ENCODE data around the gene CPXM2. TPM values are rescaled to one million over a fixed set of nuclear protein-coding genes. Genes with fewer than 3 reads are reported as not detected.

The CPXM2 gene
- total RNA-seq, 3 donors from 2014 or later (not counting 1 experiment from before 2014, with no cell fraction given) = not detected

DNA sequence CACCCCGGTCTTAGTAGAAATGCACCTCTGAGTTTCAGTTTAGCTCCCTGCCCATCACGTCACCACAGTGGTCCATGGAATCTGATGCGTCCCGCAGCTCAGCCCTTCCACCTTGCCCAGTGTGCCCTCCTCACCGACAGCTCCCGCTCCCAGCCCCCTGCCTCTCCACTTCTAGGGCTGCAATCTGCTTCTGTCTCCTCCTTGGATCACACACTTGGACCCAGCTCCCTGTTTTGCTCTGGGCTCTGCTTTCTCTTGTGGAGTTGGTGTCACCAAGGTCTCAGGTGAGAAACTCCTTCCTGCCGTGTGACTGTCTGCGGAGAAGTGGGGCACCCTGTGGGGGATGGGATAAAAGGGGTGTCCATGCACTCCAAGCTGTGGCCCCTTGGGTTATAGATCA lies 187.5 kb downstream of the CPXM2 start:
- peaks cover 14 to 27% of the 10 kb centered on the region in 2 donors for H3K27me3 Mint-ChIP-seq (ENCODE audit: low read depth in 2 of 2)
- intact Hi-C loops (cut with micrococcal nuclease) = no loop called here
- no peaks in the 10 kb centered on the region for H3K4me1 Mint-ChIP-seq
- no peak overlapping the region for H3K27ac ChIP-seq (ENCODE audit: low read length)
- TF ChIP-seq, protein P1, sequence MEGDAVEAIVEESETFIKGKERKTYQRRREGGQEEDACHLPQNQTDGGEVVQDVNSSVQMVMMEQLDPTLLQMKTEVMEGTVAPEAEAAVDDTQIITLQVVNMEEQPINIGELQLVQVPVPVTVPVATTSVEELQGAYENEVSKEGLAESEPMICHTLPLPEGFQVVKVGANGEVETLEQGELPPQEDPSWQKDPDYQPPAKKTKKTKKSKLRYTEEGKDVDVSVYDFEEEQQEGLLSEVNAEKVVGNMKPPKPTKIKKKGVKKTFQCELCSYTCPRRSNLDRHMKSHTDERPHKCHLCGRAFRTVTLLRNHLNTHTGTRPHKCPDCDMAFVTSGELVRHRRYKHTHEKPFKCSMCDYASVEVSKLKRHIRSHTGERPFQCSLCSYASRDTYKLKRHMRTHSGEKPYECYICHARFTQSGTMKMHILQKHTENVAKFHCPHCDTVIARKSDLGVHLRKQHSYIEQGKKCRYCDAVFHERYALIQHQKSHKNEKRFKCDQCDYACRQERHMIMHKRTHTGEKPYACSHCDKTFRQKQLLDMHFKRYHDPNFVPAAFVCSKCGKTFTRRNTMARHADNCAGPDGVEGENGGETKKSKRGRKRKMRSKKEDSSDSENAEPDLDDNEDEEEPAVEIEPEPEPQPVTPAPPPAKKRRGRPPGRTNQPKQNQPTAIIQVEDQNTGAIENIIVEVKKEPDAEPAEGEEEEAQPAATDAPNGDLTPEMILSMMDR (IDR thresholded peaks at IDR 0.05) = no peak
- 86% methylated on average over 8 of the region's 8 CpGs for WGBS (ENCODE audit: insufficient coverage)
- H3K4me3 Mint-ChIP-seq = no peak overlapping the region
- H3K4me1 ChIP-seq (ENCODE audit: control insufficient read depth, insufficient read depth, low read length) = no peaks in the 10 kb centered on the region
- H3K27me3 ChIP-seq (ENCODE audit: control insufficient read depth, insufficient read depth, low read length) = no peaks in the 10 kb centered on the region
- DNase-seq = no peak
- no peak overlapping the region for H3K4me3 ChIP-seq (ENCODE audit: low read length)
- no peak for ATAC-seq
- no peaks in the 10 kb centered on the region for H3K9me3 Mint-ChIP-seq
- H3K36me3 ChIP-seq (ENCODE audit: control insufficient read depth, insufficient read depth, low read length) = no peaks in the 10 kb centered on the region
- H3K36me3 Mint-ChIP-seq = no peaks in the 10 kb centered on the region
- no peak overlapping the region for H3K27ac Mint-ChIP-seq
- no peaks in the 10 kb centered on the region for H3K9me3 ChIP-seq (ENCODE audit: control insufficient read depth, insufficient read depth, low read length)

DNA sequence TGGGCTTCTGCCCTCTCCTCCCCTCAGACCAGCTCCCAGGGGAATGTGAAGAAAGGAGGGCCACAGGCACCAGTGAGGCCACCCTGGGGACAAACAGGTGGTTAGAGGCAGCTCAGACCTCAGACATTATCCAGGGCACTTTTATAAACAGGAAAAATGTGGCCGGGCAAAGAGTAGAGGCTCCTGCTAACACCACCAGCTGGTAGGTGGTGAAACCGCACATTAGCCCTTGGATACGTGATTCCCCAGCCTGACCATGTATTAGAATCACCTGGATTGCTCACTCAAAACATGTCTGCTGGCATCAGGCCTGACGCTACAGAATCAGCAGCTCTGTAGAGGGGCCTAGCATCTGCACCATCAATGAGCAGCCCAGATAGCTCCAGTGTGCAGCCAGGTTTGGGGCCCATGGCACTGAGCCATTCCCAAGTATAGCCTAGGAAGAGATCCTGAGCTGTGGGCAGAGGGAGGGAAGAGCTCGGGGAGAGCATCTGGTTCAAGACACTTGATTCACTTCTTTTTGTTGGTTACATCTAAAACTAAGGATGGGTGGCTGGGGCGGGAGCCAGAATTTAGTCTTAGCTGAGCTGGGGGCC lies 188.3 kb downstream of the CPXM2 start:
- 74% methylated on average over 6 of the region's 6 CpGs for WGBS (ENCODE audit: insufficient coverage)
- no peak overlapping the region for H3K27ac Mint-ChIP-seq
- intact Hi-C loops (cut with micrococcal nuclease) = no loop called here

More for the DNA sequence above, 188.3 kb downstream of the CPXM2 start:
- Mint-ChIP-seq H3K4me1 (no peaks in the 10 kb centered on the region), H3K9me3 (no peaks in the 10 kb centered on the region), H3K36me3 (no peaks in the 10 kb centered on the region), H3K27me3 (ENCODE audit: low read depth in 2 of 2) (peaks cover 8 to 24% of the 10 kb centered on the region in 2 donors), H3K4me3 (no peak overlapping the region)
- H3K36me3 ChIP-seq (ENCODE audit: control insufficient read depth, insufficient read depth, low read length) = no peaks in the 10 kb centered on the region
- no peak overlapping the region for H3K27ac ChIP-seq (ENCODE audit: low read length)
- H3K4me3 ChIP-seq (ENCODE audit: low read length) = no peak overlapping the region
- no peaks in the 10 kb centered on the region for H3K4me1 ChIP-seq (ENCODE audit: control insufficient read depth, insufficient read depth, low read length)
- ATAC-seq (no peak), DNase-seq (no peak)
- no peaks in the 10 kb centered on the region for H3K9me3 ChIP-seq (ENCODE audit: control insufficient read depth, insufficient read depth, low read length)
- TF ChIP-seq, protein P1 (IDR thresholded peaks at IDR 0.05) = no peak
- H3K27me3 ChIP-seq (ENCODE audit: control insufficient read depth, insufficient read depth, low read length) = no peaks in the 10 kb centered on the region

Other genes starting within 250 kb of the CPXM2 start
- not detected for gene GPR26, start 225.5 kb downstream of the CPXM2 start, total RNA-seq
- 10 to 100 TPM in 1 of 3 donors, 1 to 10 TPM in 2; 1.9 to 11.9 (median 8.7) TPM for gene CHST15, start 201.8 kb upstream of the CPXM2 start, total RNA-seq